GM21526 (cell line): ENCODE data around the gene FOLH1.
"Not testable (repeated sequence)": the region's sequence is repeated elsewhere in the genome, so short reads cannot be mapped to it uniquely, and the experiment has no call there.

ENCODE experiments used
- ATAC-seq: cut with Tn5 transposase; IDR thresholded peaks from one replicate; pipeline ENCODE4 v1.9.1; 2021; ENCODE audit warnings: moderate library complexity; ENCODE audit not compliant: unreplicated experiment, low FRiP score

The FOLH1 gene

GRCh38 chr11:49208006-49208721, at the start of gene FOLH1:
Gene FOLH1 (minus strand): TSS chr11:49208602. CDS start chr11:49208409, 193 bp downstream.
- ATAC-seq = no peak

- ATAC-seq = not testable (repeated sequence)
Observed at GRCh38 chr11:49255148-49255547, 46.7 kb upstream of the FOLH1 start.

- ATAC-seq = not testable (repeated sequence)
Observed at GRCh38 chr11:49251212-49251611, 42.8 kb upstream of the FOLH1 start.

GRCh38 chr11:49250398-49251115, 42.2 kb upstream of the FOLH1 start:
- ATAC-seq = not testable (repeated sequence)

GRCh38 chr11:49249363-49249762, 41.0 kb upstream of the FOLH1 start:
- not testable (repeated sequence) for ATAC-seq

GRCh38 chr11:49233685-49234084, 25.3 kb upstream of the FOLH1 start:
- ATAC-seq = not testable (repeated sequence)

- not testable (repeated sequence) for ATAC-seq
Observed at GRCh38 chr11:49233019-49233418, 24.6 kb upstream of the FOLH1 start.

GRCh38 chr11:49231725-49232124, 23.3 kb upstream of the FOLH1 start:
- not testable (repeated sequence) for ATAC-seq

GRCh38 chr11:49230534-49230933, 22.1 kb upstream of the FOLH1 start:
- ATAC-seq = not testable (repeated sequence)

GRCh38 chr11:49230001-49230400, 21.6 kb upstream of the FOLH1 start:
- not testable (repeated sequence) for ATAC-seq

- ATAC-seq = not testable (repeated sequence)
Observed at GRCh38 chr11:49229136-49229535, 20.7 kb upstream of the FOLH1 start.

- ATAC-seq = not testable (repeated sequence)
Observed at GRCh38 chr11:49225255-49225785, 16.9 kb upstream of the FOLH1 start.

- no peak for ATAC-seq
Observed at GRCh38 chr11:49221112-49221511, 12.7 kb upstream of the FOLH1 start.

GRCh38 chr11:49213026-49213560, 4.7 kb upstream of the FOLH1 start:
- ATAC-seq = no peak

GRCh38 chr11:49206999-49207398, 1.4 kb downstream of the FOLH1 start:
- not testable (repeated sequence) for ATAC-seq

GRCh38 chr11:49202287-49202976, 6.0 kb downstream of the FOLH1 start:
- ATAC-seq = no peak

GRCh38 chr11:49196775-49197174, 11.6 kb downstream of the FOLH1 start:
- ATAC-seq = not testable (repeated sequence)

- not testable (repeated sequence) for ATAC-seq
Observed at GRCh38 chr11:49196002-49196401, 12.4 kb downstream of the FOLH1 start.

GRCh38 chr11:49190287-49190686, 18.1 kb downstream of the FOLH1 start:
- not testable (repeated sequence) for ATAC-seq

GRCh38 chr11:49186225-49186624, 22.2 kb downstream of the FOLH1 start:
- ATAC-seq = not testable (repeated sequence)

- ATAC-seq = not testable (repeated sequence)
Observed at GRCh38 chr11:49185597-49185996, 22.8 kb downstream of the FOLH1 start.
